NB4 (cell line): ENCODE data around the gene PCNX3.
A peak's percentile ranks its signal among the peaks of the same experiment; 100 is the strongest.

Experiments used
- DNase-seq: peaks from one replicate; pipeline ENCODE4 v3.0.0; 2010; ENCODE audit warnings: low read depth
- H3K4me3 ChIP-seq: one replicate; pipeline ENCODE4 v1.5.1; 2011; ENCODE audit warnings: mild to moderate bottlenecking, low read depth, low read length, moderate library complexity
- MAX ChIP-seq: IDR thresholded peaks from 2 replicates; pipeline ENCODE4 v1.6.1; 2011; ENCODE audit warnings: low read depth, low read length
- MYC ChIP-seq: IDR thresholded peaks from 2 replicates; pipeline ENCODE4 v1.6.1; 2011; ENCODE audit warnings: low read depth, low read length
- POLR2A ChIP-seq: IDR thresholded peaks from 2 replicates; pipeline ENCODE4 v1.6.1; 2011; ENCODE audit warnings: mild to moderate bottlenecking; ENCODE audit not compliant: insufficient read length; ENCODE audit errors: extremely low read depth
- TF ChIP-seq, protein P1 (sequence below): IDR thresholded peaks from one replicate; pipeline ENCODE4 v1.5.1; 2012; ENCODE audit warnings: low read depth, low read length

The PCNX3 gene

GRCh38 chr11:65576867-65577755, 38.5 kb upstream of the PCNX3 start:
- peak; percentile 89 for DNase-seq
- H3K4me3 ChIP-seq, result peak overlapping the region; percentile 62
- TF ChIP-seq MAX (no peak), MYC (no peak), POLR2A (no peak)
- TF ChIP-seq, protein P1, sequence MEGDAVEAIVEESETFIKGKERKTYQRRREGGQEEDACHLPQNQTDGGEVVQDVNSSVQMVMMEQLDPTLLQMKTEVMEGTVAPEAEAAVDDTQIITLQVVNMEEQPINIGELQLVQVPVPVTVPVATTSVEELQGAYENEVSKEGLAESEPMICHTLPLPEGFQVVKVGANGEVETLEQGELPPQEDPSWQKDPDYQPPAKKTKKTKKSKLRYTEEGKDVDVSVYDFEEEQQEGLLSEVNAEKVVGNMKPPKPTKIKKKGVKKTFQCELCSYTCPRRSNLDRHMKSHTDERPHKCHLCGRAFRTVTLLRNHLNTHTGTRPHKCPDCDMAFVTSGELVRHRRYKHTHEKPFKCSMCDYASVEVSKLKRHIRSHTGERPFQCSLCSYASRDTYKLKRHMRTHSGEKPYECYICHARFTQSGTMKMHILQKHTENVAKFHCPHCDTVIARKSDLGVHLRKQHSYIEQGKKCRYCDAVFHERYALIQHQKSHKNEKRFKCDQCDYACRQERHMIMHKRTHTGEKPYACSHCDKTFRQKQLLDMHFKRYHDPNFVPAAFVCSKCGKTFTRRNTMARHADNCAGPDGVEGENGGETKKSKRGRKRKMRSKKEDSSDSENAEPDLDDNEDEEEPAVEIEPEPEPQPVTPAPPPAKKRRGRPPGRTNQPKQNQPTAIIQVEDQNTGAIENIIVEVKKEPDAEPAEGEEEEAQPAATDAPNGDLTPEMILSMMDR, result no peak

DNA sequence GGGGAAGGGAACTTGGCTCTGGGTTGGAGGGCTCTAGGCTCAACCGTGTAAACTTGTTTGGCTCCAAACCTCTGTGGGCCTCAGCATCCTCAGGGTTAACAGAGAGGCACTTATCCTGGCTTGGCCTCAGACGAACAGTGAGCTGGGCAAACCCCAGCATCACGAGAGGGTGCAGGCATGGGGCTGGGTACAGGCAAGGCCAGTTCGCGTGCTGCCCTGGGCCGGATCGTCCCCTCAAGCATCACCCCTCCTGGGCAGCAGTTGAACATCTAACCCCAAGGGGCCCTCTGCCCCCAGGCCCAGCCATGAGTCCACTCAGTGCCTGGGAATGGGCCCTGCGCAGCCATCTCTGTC, 37.8 kb upstream of the PCNX3 start:
- no peak overlapping the region for H3K4me3 ChIP-seq
- DNase-seq, result no peak
- TF ChIP-seq, protein P1, result no peak
- TF ChIP-seq MYC (no peak), MAX (no peak), POLR2A (no peak)

GRCh38 chr11:65578134-65578533, 37.4 kb upstream of the PCNX3 start:
- no peak for DNase-seq
- no peak overlapping the region for H3K4me3 ChIP-seq
- TF ChIP-seq MAX (no peak), MYC (no peak), POLR2A (no peak)
- TF ChIP-seq, protein P1, result no peak

DNA sequence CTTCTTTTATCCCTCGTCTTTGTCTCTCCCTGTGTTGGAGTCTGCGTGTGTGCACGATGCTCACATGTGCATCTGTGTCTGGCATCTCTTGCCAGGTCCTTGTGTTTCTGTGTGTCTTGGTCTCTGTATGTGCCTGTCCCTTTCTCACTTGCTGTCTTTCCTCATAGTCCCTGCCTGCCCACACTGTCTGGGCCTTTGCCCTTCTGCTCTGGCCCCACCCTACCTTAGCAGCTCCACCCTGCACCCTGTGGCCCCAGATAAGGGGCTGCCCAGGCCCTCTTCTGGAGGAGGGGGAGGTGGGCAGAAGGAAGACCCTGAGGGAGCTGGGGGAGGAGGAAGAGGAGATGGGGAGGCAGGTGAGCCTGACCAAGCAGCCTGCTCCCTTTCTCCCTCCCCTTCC, 36.9 kb upstream of the PCNX3 start:
- no peak overlapping the region for H3K4me3 ChIP-seq
- TF ChIP-seq, protein P1, result no peak
- TF ChIP-seq POLR2A (no peak), MYC (no peak), MAX (no peak)
- DNase-seq, result no peak

GRCh38 chr11:65579291-65579690, 36.3 kb upstream of the PCNX3 start:
- TF ChIP-seq MYC, result no peak
- TF ChIP-seq, protein P1, result no peak
- no peak for TF ChIP-seq POLR2A
- no peak for TF ChIP-seq MAX
- DNase-seq, result peak; percentile 57
- no peak overlapping the region for H3K4me3 ChIP-seq
